HG02571 (cell line): Measurements from ENCODE around the gene EFEMP1.
"Not testable (repeated sequence)": the region's sequence is repeated elsewhere in the genome, so short reads cannot be mapped to it uniquely, and the experiment has no call there.

Experiments used
- ATAC-seq: cut with Tn5 transposase; IDR thresholded peaks from one replicate; pipeline ENCODE4 v1.9.1; 2021; ENCODE audit warnings: mild to moderate bottlenecking, moderate library complexity; ENCODE audit not compliant: unreplicated experiment

EFEMP1 gene

GRCh38 chr2:55837073-55837472 lies 86.5 kb downstream of the EFEMP1 start:
- ATAC-seq: no peak

GRCh38 chr2:55831671-55832410 lies 91.7 kb downstream of the EFEMP1 start:
- not testable (repeated sequence) for ATAC-seq

- ATAC-seq: no peak
These were observed 95.7 kb downstream of the EFEMP1 start for GRCh38 chr2:55827855-55828254.

- not testable (repeated sequence) for ATAC-seq
These were observed 96.2 kb downstream of the EFEMP1 start for GRCh38 chr2:55827428-55827827.

GRCh38 chr2:55826246-55826645 lies 97.3 kb downstream of the EFEMP1 start:
- no peak for ATAC-seq

GRCh38 chr2:55824551-55825096 lies 99.0 kb downstream of the EFEMP1 start:
- no peak for ATAC-seq
